Osteoblast (primary cell): Measurements from ENCODE around the gene EIPR1. TPM values are rescaled to one million over a fixed set of nuclear protein-coding genes. Genes with fewer than 3 reads are reported as not detected.

ENCODE experiments used
- DNase-seq: peaks from one replicate; pipeline ENCODE4 v3.0.0; 2011; ENCODE audit warnings: low spot score, mixed read lengths; ENCODE audit not compliant: insufficient read length; ENCODE audit errors: missing footprints
- H2AFZ ChIP-seq: 2 replicates; pipeline ENCODE4 v1.6.0; 2011; ENCODE audit warnings: mild to moderate bottlenecking, low read length
- H3K27ac ChIP-seq: 2 replicates; pipeline ENCODE4 v1.5.1; 2011; ENCODE audit warnings: mild to moderate bottlenecking, low read depth, low read length, moderate library complexity
- H3K27me3 ChIP-seq: 2 replicates; pipeline ENCODE4 v1.6.0; 2012; ENCODE audit warnings: mild to moderate bottlenecking, control low read depth, inconsistent platforms, low read length, moderate library complexity; ENCODE audit not compliant: insufficient read depth
- H3K36me3 ChIP-seq: 2 replicates; pipeline ENCODE4 v1.5.1; 2011; ENCODE audit warnings: mild to moderate bottlenecking, low read length, control low read depth, moderate library complexity; ENCODE audit not compliant: insufficient read depth
- H3K4me1 ChIP-seq: 2 replicates; pipeline ENCODE4 v1.5.1; 2011; ENCODE audit warnings: mild to moderate bottlenecking, low read length, control low read depth, moderate library complexity; ENCODE audit not compliant: insufficient read depth
- H3K4me2 ChIP-seq: 2 replicates; pipeline ENCODE4 v1.6.0; 2011; ENCODE audit warnings: mild to moderate bottlenecking, low read length; ENCODE audit not compliant: insufficient read depth
- H3K4me3 ChIP-seq: fragments of 200-600 bp; sonication (generic); 3 replicates; pipeline ENCODE4 v1.5.1; 2012; ENCODE audit warnings: mild to moderate bottlenecking, low read length, inconsistent platforms; ENCODE audit not compliant: insufficient read depth
- H3K79me2 ChIP-seq: 2 replicates; pipeline ENCODE4 v1.6.0; 2012; ENCODE audit warnings: mild to moderate bottlenecking, low read length, control low read depth, inconsistent platforms; ENCODE audit not compliant: insufficient read depth
- H3K9me3 ChIP-seq: 2 replicates; pipeline ENCODE4 v1.5.1; 2011; ENCODE audit warnings: low read depth, low read length, control low read depth
- H4K20me1 ChIP-seq: 2 replicates; pipeline ENCODE4 v1.6.0; 2012; ENCODE audit warnings: mild to moderate bottlenecking, low read length, control low read depth; ENCODE audit not compliant: insufficient read depth
- CTCF ChIP-seq: IDR thresholded peaks from 2 replicates; pipeline ENCODE4 v1.5.1; 2011; ENCODE audit warnings: mild to moderate bottlenecking, low read depth, low read length, moderate library complexity; ENCODE audit errors: extremely low read depth
- total RNA-seq: library from RNA; depleted of rRNA; stranded (reverse); fragments of >200 nt; gene quantifications from 2 replicates; pipeline ENCODE4 v1.2.3, GENCODE V29; 2012

The EIPR1 gene
- total RNA-seq, result 16.8 and 17.7 TPM in 2 replicates

GRCh38 chr2:3377612-3378432 lies at the start of gene EIPR1:
Gene EIPR1 (minus strand): TSS chr2:3377818. CDS start chr2:3377689, 129 bp downstream.
- TF ChIP-seq CTCF, result no peak
- H3K4me2 ChIP-seq, result peak within 1 kb of the TSS; percentile 82
- no peaks in the 10 kb centered on the region for H3K27me3 ChIP-seq
- peaks cover 14% of the 10 kb centered on the region for H3K36me3 ChIP-seq
- no peaks in the 10 kb centered on the region for H3K9me3 ChIP-seq
- peaks cover 48% of the 10 kb centered on the region for H3K79me2 ChIP-seq
- peak within 1 kb of the TSS; percentile 38 for H3K27ac ChIP-seq
- DNase-seq, result peak; percentile 99
- peak within 1 kb of the TSS; percentile 92 for H2AFZ ChIP-seq
- H3K4me3 ChIP-seq, result peak within 1 kb of the TSS; percentile 85
- H4K20me1 ChIP-seq, result peaks cover 3% of the 10 kb centered on the region
- peaks cover 23% of the 10 kb centered on the region for H3K4me1 ChIP-seq

GRCh38 chr2:3427272-3427671 lies 49.7 kb upstream of the EIPR1 start:
- no peak for TF ChIP-seq CTCF

GRCh38 chr2:3426615-3427014 lies 49.0 kb upstream of the EIPR1 start:
- no peak for TF ChIP-seq CTCF
- peak; percentile 66 for DNase-seq
- peaks cover 10% of the 10 kb centered on the region for H3K79me2 ChIP-seq
- peaks cover 55% of the 10 kb centered on the region for H3K36me3 ChIP-seq
- H4K20me1 ChIP-seq, result peaks cover 21% of the 10 kb centered on the region
- H3K9me3 ChIP-seq, result no peaks in the 10 kb centered on the region
- no peak overlapping the region for H3K27ac ChIP-seq
- no peaks in the 10 kb centered on the region for H3K27me3 ChIP-seq
- H3K4me3 ChIP-seq, result no peak overlapping the region
- no peak overlapping the region for H3K4me2 ChIP-seq
- no peaks in the 10 kb centered on the region for H3K4me1 ChIP-seq
- no peak overlapping the region for H2AFZ ChIP-seq

More at GRCh38 chr2:3427272-3427671, 49.7 kb upstream of the EIPR1 start:
- Histone ChIP-seq H3K4me2 (no peak overlapping the region), H3K27ac (no peak overlapping the region), H3K4me1 (no peaks in the 10 kb centered on the region), H3K27me3 (no peaks in the 10 kb centered on the region), H3K79me2 (peaks cover 8% of the 10 kb centered on the region), H3K36me3 (peaks cover 48% of the 10 kb centered on the region), H3K9me3 (no peaks in the 10 kb centered on the region), H4K20me1 (peaks cover 16% of the 10 kb centered on the region), H3K4me3 (no peak overlapping the region), H2AFZ (no peak overlapping the region)
- DNase-seq, result peak; percentile 58

- peak; percentile 1 for TF ChIP-seq CTCF
- no peak overlapping the region for H2AFZ ChIP-seq
- H3K4me1 ChIP-seq, result no peaks in the 10 kb centered on the region
- H3K4me3 ChIP-seq, result no peak overlapping the region
- peaks cover 10% of the 10 kb centered on the region for H3K79me2 ChIP-seq
- peaks cover 58% of the 10 kb centered on the region for H3K36me3 ChIP-seq
- DNase-seq, result no peak
- H3K27ac ChIP-seq, result no peak overlapping the region
- no peaks in the 10 kb centered on the region for H3K27me3 ChIP-seq
- peaks cover 21% of the 10 kb centered on the region for H4K20me1 ChIP-seq
- no peak overlapping the region for H3K4me2 ChIP-seq
- no peaks in the 10 kb centered on the region for H3K9me3 ChIP-seq
These were observed 46.7 kb upstream of the EIPR1 start for GRCh38 chr2:3424171-3424795.
